Activated CD4-positive, alpha-beta T cell treated with anti-CD3 and anti-CD28 coated beads for 48 hours (primary cell): ENCODE data around the gene UBE2S.

Experiments
- DNase-seq: peaks from one replicate; pipeline ENCODE4 v3.0.0-alpha.2; 2020

The UBE2S gene

GRCh38 chr19:55358943-55359908 is 48.4 kb downstream of the UBE2S start:
- DNase-seq: no peak

- DNase-seq: no peak
Measured at GRCh38 chr19:55358493-55358892, 49.1 kb downstream of the UBE2S start.

GRCh38 chr19:55355213-55355821 is 52.3 kb downstream of the UBE2S start:
- DNase-seq: no peak

GRCh38 chr19:55354698-55355212 is 52.8 kb downstream of the UBE2S start, which contains the start of gene COX6B2:
Gene COX6B2 (minus strand): TSS chr19:55354719. CDS start chr19:55354521, 198 bp downstream.
- no peak for DNase-seq

GRCh38 chr19:55353803-55354697 is 53.5 kb downstream of the UBE2S start:
- peak; percentile 67 for DNase-seq

- no peak for DNase-seq
Measured at GRCh38 chr19:55353356-55353802, 54.2 kb downstream of the UBE2S start.

GRCh38 chr19:55352549-55353145 is 54.9 kb downstream of the UBE2S start:
- no peak for DNase-seq

- no peak for DNase-seq
Measured at GRCh38 chr19:55352040-55352439, 55.5 kb downstream of the UBE2S start.

- no peak for DNase-seq
Measured at GRCh38 chr19:55350620-55351315, 56.8 kb downstream of the UBE2S start.
